Measurements from ENCODE around the gene SUPT7L. TPM values are rescaled to one million over a fixed set of nuclear protein-coding genes. Genes with fewer than 3 reads are reported as not detected.
"Not testable (repeated sequence)": the region's sequence is repeated elsewhere in the genome, so short reads cannot be mapped to it uniquely, and the experiment has no call there.

Gene SUPT7L
- total and polyA plus RNA-seq, 2 of the 13 experiments (the other 11 are each of a cell fraction or from before 2014, with no cell fraction given) = 32.9 to 77.5 TPM

DNA sequence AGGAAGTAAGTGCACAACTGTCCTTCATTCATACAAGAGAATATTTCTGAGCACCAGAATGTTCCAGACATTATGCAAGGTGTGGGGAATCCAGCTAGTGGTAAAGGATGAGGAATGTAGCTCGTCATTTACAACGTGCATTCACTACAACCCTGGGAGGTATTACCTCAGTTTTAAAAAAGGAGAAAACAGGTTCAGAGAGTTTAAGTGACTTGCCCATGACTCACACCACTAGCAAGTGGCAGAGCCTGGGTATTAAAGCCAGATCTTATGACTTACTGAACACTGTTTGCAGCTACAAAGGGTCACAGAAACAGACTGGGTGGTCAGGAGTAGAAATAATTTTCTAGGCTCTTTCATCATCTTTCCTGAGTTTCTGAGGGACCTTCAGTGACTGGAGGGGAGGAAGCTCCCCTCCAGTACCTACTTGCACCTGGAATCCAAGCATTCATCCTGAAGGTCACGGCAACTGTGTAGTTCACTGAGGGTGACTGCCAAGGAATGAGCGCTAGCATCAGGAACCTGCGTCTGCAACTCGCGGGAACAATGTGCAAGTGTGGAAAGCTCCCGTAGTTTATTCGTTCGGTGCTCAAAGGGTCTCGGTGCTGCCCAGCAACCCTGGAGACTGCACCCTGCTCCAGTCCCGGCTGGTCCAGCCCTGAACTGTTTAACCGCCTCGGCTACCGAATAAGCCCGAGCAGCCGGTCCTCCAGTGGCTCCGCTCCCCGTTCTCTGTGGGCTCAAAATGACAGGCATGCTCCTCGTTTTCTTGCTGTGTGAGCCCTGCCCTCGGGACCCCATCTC, 35.2 kb downstream of the SUPT7L start (continued):
- TF ChIP-seq RBAK (CRISPR knock-in tag; IDR thresholded peaks at IDR 0.05) (0 out of 2 replicates have a peak, but pooled peaks have one; percentile 8), ZNF724P (CRISPR knock-in tag; IDR thresholded peaks at IDR 0.05; ENCODE audit: borderline replicate concordance) (0 out of 2 replicates have a peak, but pooled peaks have one; percentile 6), MTF2 (CRISPR knock-in tag; IDR thresholded peaks at IDR 0.05; ENCODE audit: borderline replicate concordance) (peak; percentile 53; the same call in 1 of the 2 replicates), GLI4 (CRISPR knock-in tag; IDR thresholded peaks at IDR 0.05; ENCODE audit: borderline replicate concordance) (0 out of 2 replicates have a peak, but pooled peaks have one; percentile 8), RARG (CRISPR knock-in tag; IDR thresholded peaks at IDR 0.05; ENCODE audit: low read depth) (0 out of 2 replicates have a peak, but pooled peaks have one; percentile 25), ZNF614 (CRISPR knock-in tag; IDR thresholded peaks at IDR 0.05; ENCODE audit: borderline replicate concordance) (0 out of 2 replicates have a peak, but pooled peaks have one; percentile 6), RCOR2 (CRISPR knock-in tag; IDR thresholded peaks at IDR 0.05) (0 out of 2 replicates have a peak, but pooled peaks have one; percentile 20), TSC22D2 (CRISPR knock-in tag; IDR thresholded peaks at IDR 0.05; ENCODE audit: borderline replicate concordance) (no peak)
- TF ChIP-seq, protein P1, sequence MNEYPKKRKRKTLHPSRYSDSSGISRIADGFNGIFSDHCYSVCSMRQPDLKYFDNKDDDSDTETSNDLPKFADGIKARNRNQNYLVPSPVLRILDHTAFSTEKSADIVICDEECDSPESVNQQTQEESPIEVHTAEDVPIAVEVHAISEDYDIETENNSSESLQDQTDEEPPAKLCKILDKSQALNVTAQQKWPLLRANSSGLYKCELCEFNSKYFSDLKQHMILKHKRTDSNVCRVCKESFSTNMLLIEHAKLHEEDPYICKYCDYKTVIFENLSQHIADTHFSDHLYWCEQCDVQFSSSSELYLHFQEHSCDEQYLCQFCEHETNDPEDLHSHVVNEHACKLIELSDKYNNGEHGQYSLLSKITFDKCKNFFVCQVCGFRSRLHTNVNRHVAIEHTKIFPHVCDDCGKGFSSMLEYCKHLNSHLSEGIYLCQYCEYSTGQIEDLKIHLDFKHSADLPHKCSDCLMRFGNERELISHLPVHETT (CRISPR knock-in tag; conservative IDR thresholded peaks at IDR 0.05) = 0 out of 2 replicates have a peak, but pooled peaks have one; percentile 35
- TF ChIP-seq, protein P2, sequence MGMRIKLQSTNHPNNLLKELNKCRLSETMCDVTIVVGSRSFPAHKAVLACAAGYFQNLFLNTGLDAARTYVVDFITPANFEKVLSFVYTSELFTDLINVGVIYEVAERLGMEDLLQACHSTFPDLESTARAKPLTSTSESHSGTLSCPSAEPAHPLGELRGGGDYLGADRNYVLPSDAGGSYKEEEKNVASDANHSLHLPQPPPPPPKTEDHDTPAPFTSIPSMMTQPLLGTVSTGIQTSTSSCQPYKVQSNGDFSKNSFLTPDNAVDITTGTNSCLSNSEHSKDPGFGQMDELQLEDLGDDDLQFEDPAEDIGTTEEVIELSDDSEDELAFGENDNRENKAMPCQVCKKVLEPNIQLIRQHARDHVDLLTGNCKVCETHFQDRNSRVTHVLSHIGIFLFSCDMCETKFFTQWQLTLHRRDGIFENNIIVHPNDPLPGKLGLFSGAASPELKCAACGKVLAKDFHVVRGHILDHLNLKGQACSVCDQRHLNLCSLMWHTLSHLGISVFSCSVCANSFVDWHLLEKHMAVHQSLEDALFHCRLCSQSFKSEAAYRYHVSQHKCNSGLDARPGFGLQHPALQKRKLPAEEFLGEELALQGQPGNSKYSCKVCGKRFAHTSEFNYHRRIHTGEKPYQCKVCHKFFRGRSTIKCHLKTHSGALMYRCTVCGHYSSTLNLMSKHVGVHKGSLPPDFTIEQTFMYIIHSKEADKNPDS (CRISPR knock-in tag; IDR thresholded peaks at IDR 0.05) = 0 out of 2 replicates have a peak, but pooled peaks have one; percentile 68
- TF ChIP-seq, protein P3, sequence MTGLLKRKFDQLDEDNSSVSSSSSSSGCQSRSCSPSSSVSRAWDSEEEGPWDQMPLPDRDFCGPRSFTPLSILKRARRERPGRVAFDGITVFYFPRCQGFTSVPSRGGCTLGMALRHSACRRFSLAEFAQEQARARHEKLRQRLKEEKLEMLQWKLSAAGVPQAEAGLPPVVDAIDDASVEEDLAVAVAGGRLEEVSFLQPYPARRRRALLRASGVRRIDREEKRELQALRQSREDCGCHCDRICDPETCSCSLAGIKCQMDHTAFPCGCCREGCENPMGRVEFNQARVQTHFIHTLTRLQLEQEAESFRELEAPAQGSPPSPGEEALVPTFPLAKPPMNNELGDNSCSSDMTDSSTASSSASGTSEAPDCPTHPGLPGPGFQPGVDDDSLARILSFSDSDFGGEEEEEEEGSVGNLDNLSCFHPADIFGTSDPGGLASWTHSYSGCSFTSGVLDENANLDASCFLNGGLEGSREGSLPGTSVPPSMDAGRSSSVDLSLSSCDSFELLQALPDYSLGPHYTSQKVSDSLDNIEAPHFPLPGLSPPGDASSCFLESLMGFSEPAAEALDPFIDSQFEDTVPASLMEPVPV (CRISPR knock-in tag; IDR thresholded peaks at IDR 0.05) = 0 out of 2 replicates have a peak, but pooled peaks have one; percentile 29

DNA sequence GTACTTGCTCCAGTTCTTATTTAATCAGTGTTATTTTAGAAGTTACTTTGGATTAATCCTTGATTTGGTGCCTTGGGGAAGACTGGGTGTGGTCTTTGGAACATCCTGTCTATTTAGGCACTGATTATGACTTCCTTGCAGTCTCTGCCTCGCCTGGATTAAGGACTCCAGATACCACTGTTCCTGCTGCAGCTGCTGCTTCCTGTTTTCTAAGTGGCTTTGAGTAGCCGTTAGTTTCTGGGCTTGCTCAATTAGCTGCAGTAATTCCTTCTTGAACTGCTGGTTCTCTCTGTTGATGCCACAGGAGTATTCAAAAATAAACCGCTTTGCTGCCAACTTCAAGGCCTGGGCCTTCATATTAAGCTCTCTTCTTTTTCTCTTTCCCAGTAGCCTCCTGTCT, 36.5 kb downstream of the SUPT7L start:
- in situ Hi-C loops (cut with HindIII; ENCODE audit: extremely low pct_ligation_motif_present, low pct_unique_long_range_greater_than_20kb) = not testable (repeated sequence)
- intact Hi-C loops (cut with micrococcal nuclease; ENCODE audit: unreplicated experiment) = loop anchor here (5.0 kb wide), 1 partner anchor 35 kb away; the partner anchor contains the start of genes SLC4A1AP and SUPT7L

More for the DNA sequence above, 36.5 kb downstream of the SUPT7L start:
- H3K27ac ChIP-seq (ENCODE audit: extremely low read length, insufficient read depth, low read length); CTCF ChIA-PET (ENCODE audit: low intra/inter-chr PET ratio, low total read pairs); BruUV-seq (replicated peaks); H2AFZ ChIP-seq (ENCODE audit: low read length); ATAC-seq; H3K4me2 ChIP-seq (ENCODE audit: low read depth, low read length); H3K9ac ChIP-seq (ENCODE audit: insufficient read depth, low read depth, low read length); FAIRE-seq; DNase-seq (ENCODE audit: low spot score); H3K27me3 ChIP-seq (ENCODE audit: control insufficient read depth in 1 of 2, insufficient read depth in 2 of 2, low read length in 2 of 2); H3K79me2 ChIP-seq (ENCODE audit: insufficient read depth, low read length); H4K20me1 ChIP-seq (ENCODE audit: insufficient read depth, low read length); H3K9me3 ChIP-seq (ENCODE audit: low read length); H3K4me3 ChIP-seq (replicated peaks in 1 of 3; ENCODE audit: insufficient read depth in 1 of 3, low read depth in 2 of 3, low read length in 3 of 3): not testable (repeated sequence)
- H3K36me3 ChIP-seq (replicated peaks in 1 of 2; ENCODE audit: control insufficient read depth in 1 of 2, insufficient read depth in 2 of 2, low read length in 2 of 2) = peaks cover 11 to 22% of the 10 kb centered on the region in 2 experiments
- POLR2A ChIA-PET = interaction anchor here (2.9 kb wide), 1 partner anchor 44 kb away, joined by 25 read pairs; the partner anchor contains the start of gene ZNF512
- 91% methylated on average over 3 of the region's 3 CpGs for WGBS (ENCODE audit: low lambda C conversion rate)
- H3K4me1 ChIP-seq (ENCODE audit: insufficient read depth, low read length) = peaks cover 24% of the 10 kb centered on the region
